Nephron (organoid): ENCODE data around the gene SCTR.

Experiments used
- H3K27ac Mint-ChIP-seq, 3 experiments: 2 replicates each; pipeline ENCODE4 v1.8.0; 2020; ENCODE audit warnings: mixed read lengths in 3 of 3, mild to moderate bottlenecking in 2 of 3, moderate library complexity in 1 of 3
- H3K27me3 Mint-ChIP-seq: 2 replicates; pipeline ENCODE4 v1.8.0; 2021; ENCODE audit warnings: low read depth, mild to moderate bottlenecking, moderate library complexity, mixed read lengths
- H3K36me3 Mint-ChIP-seq: 2 replicates; pipeline ENCODE4 v1.8.0; 2020; ENCODE audit warnings: low read depth, mixed read lengths
- H3K4me1 Mint-ChIP-seq: 2 replicates; pipeline ENCODE4 v1.8.0; 2020; ENCODE audit warnings: mixed read lengths
- H3K4me3 Mint-ChIP-seq, 3 experiments: 2 replicates each; pipeline ENCODE4 v1.8.0; 2020; ENCODE audit warnings: mild to moderate bottlenecking in 3 of 3, mixed read lengths in 3 of 3, moderate library complexity in 2 of 3
- H3K9me3 Mint-ChIP-seq: 2 replicates; pipeline ENCODE4 v1.8.0; 2020; ENCODE audit warnings: mixed read lengths
- TF ChIP-seq, protein P1 (sequence below), 3 experiments: fragments of 200-600 bp; sonication (generic); IDR thresholded peaks; one replicate each; pipeline ENCODE4 v1.5.0; 2021; ENCODE audit warnings: antibody characterized with exemption in 3 of 3; ENCODE audit not compliant: unreplicated experiment in 3 of 3

Gene SCTR

GRCh38 chr2:119442226-119442619 lies 82.1 kb downstream of the SCTR start:
- Mint-ChIP-seq H3K27ac (peak overlapping the region in 1 of 3 experiments; percentile 49), H3K9me3 (no peaks in the 10 kb centered on the region), H3K4me1 (peaks cover 7% of the 10 kb centered on the region), H3K36me3 (peaks cover 11% of the 10 kb centered on the region), H3K4me3 (no peak overlapping the region), H3K27me3 (no peaks in the 10 kb centered on the region)
- TF ChIP-seq, protein P1, sequence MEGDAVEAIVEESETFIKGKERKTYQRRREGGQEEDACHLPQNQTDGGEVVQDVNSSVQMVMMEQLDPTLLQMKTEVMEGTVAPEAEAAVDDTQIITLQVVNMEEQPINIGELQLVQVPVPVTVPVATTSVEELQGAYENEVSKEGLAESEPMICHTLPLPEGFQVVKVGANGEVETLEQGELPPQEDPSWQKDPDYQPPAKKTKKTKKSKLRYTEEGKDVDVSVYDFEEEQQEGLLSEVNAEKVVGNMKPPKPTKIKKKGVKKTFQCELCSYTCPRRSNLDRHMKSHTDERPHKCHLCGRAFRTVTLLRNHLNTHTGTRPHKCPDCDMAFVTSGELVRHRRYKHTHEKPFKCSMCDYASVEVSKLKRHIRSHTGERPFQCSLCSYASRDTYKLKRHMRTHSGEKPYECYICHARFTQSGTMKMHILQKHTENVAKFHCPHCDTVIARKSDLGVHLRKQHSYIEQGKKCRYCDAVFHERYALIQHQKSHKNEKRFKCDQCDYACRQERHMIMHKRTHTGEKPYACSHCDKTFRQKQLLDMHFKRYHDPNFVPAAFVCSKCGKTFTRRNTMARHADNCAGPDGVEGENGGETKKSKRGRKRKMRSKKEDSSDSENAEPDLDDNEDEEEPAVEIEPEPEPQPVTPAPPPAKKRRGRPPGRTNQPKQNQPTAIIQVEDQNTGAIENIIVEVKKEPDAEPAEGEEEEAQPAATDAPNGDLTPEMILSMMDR (IDR thresholded peaks at IDR 0.05; ENCODE audit: unreplicated experiment in 3 of 3), result no peak

DNA sequence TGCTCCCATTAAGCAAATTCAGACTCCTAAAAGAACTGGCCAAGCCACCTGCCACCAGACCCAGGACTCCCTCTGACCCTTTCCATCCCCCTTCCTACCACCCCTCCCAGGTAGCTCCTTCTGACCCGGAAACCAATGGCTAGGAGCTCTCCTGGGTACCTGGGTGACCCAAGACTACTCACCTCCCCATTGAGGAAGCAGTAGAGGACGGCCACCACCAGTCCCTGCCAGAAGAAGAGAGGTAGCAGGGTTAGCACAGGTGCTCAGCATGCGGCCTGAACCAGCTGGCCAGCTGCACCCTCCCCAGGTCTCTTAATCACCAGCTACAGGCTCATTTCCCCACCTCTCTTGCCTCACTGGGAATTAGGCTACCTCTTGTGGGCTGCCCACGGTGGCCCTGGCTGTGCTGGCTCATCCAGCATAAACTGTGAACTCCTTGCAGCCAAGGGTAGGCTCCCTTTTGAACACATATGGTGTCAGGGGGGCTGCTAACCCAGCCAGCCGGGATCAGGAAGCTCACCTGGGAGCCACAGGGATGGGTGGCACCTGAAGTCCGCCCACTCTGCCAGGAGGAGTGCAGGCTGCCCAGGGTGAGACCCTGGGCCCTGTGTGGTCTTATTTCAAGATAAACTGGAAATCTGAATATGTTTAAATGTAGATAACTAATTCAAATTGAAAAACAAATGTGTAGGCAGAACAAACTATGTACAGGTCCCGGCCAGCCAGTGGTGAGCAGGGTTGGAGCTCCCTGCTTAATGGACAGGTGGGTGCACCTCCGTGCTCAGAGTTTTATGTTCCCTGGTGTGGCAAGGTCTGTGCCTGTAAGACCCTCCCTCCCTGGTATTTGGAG lies 82.7 kb downstream of the SCTR start:
- H3K36me3 Mint-ChIP-seq, result peaks cover 13% of the 10 kb centered on the region
- H3K9me3 Mint-ChIP-seq, result no peaks in the 10 kb centered on the region
- H3K27ac Mint-ChIP-seq, result peak overlapping the region in 1 of 3 experiments; percentile 49
- no peaks in the 10 kb centered on the region for H3K27me3 Mint-ChIP-seq
- peaks cover 7% of the 10 kb centered on the region for H3K4me1 Mint-ChIP-seq
- no peak overlapping the region for H3K4me3 Mint-ChIP-seq
- TF ChIP-seq, protein P1 (IDR thresholded peaks at IDR 0.05; ENCODE audit: unreplicated experiment in 3 of 3), result no peak

GRCh38 chr2:119440873-119441272 lies 83.4 kb downstream of the SCTR start:
- Mint-ChIP-seq H3K36me3 (peaks cover 19% of the 10 kb centered on the region), H3K27me3 (no peaks in the 10 kb centered on the region), H3K4me3 (no peak overlapping the region), H3K9me3 (no peaks in the 10 kb centered on the region), H3K4me1 (peaks cover 13% of the 10 kb centered on the region), H3K27ac (peak overlapping the region in 2 of 3 experiments; percentile 27 to 49)
- TF ChIP-seq, protein P1 (IDR thresholded peaks at IDR 0.05; ENCODE audit: unreplicated experiment in 3 of 3), result no peak

DNA sequence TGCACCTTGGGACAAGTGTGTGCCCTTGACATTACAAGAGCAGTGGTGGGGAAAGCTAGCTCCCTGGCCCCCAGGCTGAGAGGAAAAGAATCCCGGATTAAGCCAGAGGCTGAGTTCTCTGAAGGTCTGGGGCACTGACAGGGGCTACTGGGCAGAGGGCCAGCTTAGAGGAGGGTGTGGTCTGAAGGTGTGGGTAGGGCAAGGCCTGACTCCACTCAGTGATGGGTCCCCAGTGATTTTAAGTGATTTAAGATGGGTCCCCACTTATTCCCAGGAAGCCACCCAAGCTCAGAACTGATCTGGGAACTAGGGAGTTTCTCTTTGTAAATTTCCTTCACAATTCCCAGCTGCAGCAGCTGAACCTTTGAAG lies 83.8 kb downstream of the SCTR start:
- Mint-ChIP-seq H3K9me3 (no peaks in the 10 kb centered on the region), H3K36me3 (peaks cover 22% of the 10 kb centered on the region), H3K4me1 (peaks cover 17% of the 10 kb centered on the region), H3K27ac (peak overlapping the region; percentile 27 to 84 (median 62)), H3K4me3 (no peak overlapping the region), H3K27me3 (peaks cover 2% of the 10 kb centered on the region)
- TF ChIP-seq, protein P1 (IDR thresholded peaks at IDR 0.05; ENCODE audit: unreplicated experiment in 3 of 3), result no peak

GRCh38 chr2:119439574-119440500 lies 84.4 kb downstream of the SCTR start:
- H3K27ac Mint-ChIP-seq, result peak overlapping the region; percentile 35 to 90 (median 74)
- H3K36me3 Mint-ChIP-seq, result peaks cover 23% of the 10 kb centered on the region
- peaks cover 4% of the 10 kb centered on the region for H3K27me3 Mint-ChIP-seq
- peaks cover 23% of the 10 kb centered on the region for H3K4me1 Mint-ChIP-seq
- H3K9me3 Mint-ChIP-seq, result no peaks in the 10 kb centered on the region
- TF ChIP-seq, protein P1 (IDR thresholded peaks at IDR 0.05; ENCODE audit: unreplicated experiment in 3 of 3), result no peak
- H3K4me3 Mint-ChIP-seq, result peak overlapping the region in 1 of 3 experiments; percentile 16
